Measurements from ENCODE around the gene SPPL2B. TPM values are rescaled to one million over a fixed set of nuclear protein-coding genes. Genes with fewer than 3 reads are reported as not detected.
"Not testable (repeated sequence)": the region's sequence is repeated elsewhere in the genome, so short reads cannot be mapped to it uniquely, and the experiment has no call there.

Gene SPPL2B
- total RNA-seq, 2 experiments from 2014 or later, result 106 to 111 TPM

- CTCF ChIA-PET, result no interaction called here
- Mint-ChIP-seq H3K36me3 (ENCODE audit: low read depth) (no peaks in the 10 kb centered on the region), H3K27ac (no peak overlapping the region), H3K27me3 (peaks cover 12% of the 10 kb centered on the region), H3K4me3 (peak overlapping the region; percentile 25), H3K9me3 (no peaks in the 10 kb centered on the region), H3K4me1 (ENCODE audit: low read depth) (peaks cover 4% of the 10 kb centered on the region)
- no peak for TF ChIP-seq CTCF (IDR thresholded peaks at IDR 0.05)
- no peak for DNase-seq
- H3K4me3 ChIP-seq (ENCODE audit: low read length), result peak overlapping the region; percentile 15
- peaks cover 12% of the 10 kb centered on the region for H3K4me1 ChIP-seq (ENCODE audit: insufficient read depth, low read length)
- no peak overlapping the region for H3K27ac ChIP-seq (ENCODE audit: low read depth in 1 of 2, low read length in 2 of 2)
- no peak for ATAC-seq (ENCODE audit: poor library complexity)
- no peaks in the 10 kb centered on the region for H3K9me3 ChIP-seq (ENCODE audit: control insufficient read depth in 1 of 2, insufficient read depth in 1 of 2, low read length in 2 of 2)
- H3K27me3 ChIP-seq (ENCODE audit: control insufficient read depth in 1 of 2, insufficient read depth in 2 of 2, low read length in 2 of 2), result no peaks in the 10 kb centered on the region
- no peaks in the 10 kb centered on the region for H3K36me3 ChIP-seq (ENCODE audit: insufficient read depth, low read length)
- POLR2A ChIA-PET, result no interaction called here
- intact Hi-C loops (cut with DNase I, micrococcal nuclease), result no loop called here
These were observed 65.6 kb downstream of the SPPL2B start for GRCh38 chr19:2394054-2394441.

- DNase-seq, result peak in 4 of 14 experiments; percentile 6 to 58 (median 48)
- CTCF ChIA-PET, result no interaction called here
- POLR2A ChIA-PET, result no interaction called here
- Mint-ChIP-seq H3K4me1 (ENCODE audit: low read depth) (peaks cover 4% of the 10 kb centered on the region), H3K4me3 (peak overlapping the region; percentile 25), H3K27me3 (peaks cover 12% of the 10 kb centered on the region), H3K27ac (no peak overlapping the region), H3K36me3 (ENCODE audit: low read depth) (no peaks in the 10 kb centered on the region), H3K9me3 (no peaks in the 10 kb centered on the region)
- no peaks in the 10 kb centered on the region for H3K27me3 ChIP-seq (ENCODE audit: control insufficient read depth in 1 of 2, insufficient read depth in 2 of 2, low read length in 2 of 2)
- TF ChIP-seq CTCF (IDR thresholded peaks at IDR 0.05), result no peak
- ATAC-seq (ENCODE audit: poor library complexity), result peak; percentile 32
- peaks cover 12% of the 10 kb centered on the region for H3K4me1 ChIP-seq (ENCODE audit: insufficient read depth, low read length)
- no peaks in the 10 kb centered on the region for H3K9me3 ChIP-seq (ENCODE audit: control insufficient read depth in 1 of 2, insufficient read depth in 1 of 2, low read length in 2 of 2)
- no peak overlapping the region for H3K27ac ChIP-seq (ENCODE audit: low read depth in 1 of 2, low read length in 2 of 2)
- H3K4me3 ChIP-seq (ENCODE audit: low read length), result peak overlapping the region; percentile 15
- no peaks in the 10 kb centered on the region for H3K36me3 ChIP-seq (ENCODE audit: insufficient read depth, low read length)
- intact Hi-C loops (cut with DNase I, micrococcal nuclease), result no loop called here
These were observed 66.2 kb downstream of the SPPL2B start for GRCh38 chr19:2394442-2395292.

DNA sequence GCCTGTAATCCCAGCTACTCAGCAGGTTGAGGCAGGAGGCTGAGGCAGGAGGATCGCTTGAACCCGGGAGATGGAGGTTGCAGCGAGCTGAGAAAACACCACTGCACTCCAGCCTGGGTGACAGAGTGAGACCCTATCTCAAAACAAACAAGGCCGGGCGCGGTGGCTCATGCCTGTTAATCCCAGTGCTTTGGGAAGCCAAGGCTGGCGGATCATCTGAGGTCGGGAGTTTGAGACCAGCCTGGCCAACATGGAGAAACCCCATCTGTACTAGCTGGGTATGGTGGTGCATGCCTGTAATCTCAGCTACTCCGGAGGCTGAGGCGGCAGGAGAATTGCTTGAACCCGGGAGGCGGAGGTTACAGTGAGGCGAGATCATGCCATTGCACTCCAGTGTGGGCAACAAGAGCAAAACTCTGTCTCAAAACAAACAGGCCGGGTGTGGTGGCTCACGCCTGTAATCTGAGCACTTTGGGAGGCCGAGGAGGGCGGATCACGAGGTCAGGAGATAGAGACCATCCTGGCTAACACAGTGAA is 66.9 kb downstream of the SPPL2B start:
- H3K4me1 Mint-ChIP-seq (ENCODE audit: low read depth); DNase-seq; intact Hi-C loops (cut with DNase I, micrococcal nuclease); H3K4me3 Mint-ChIP-seq; H3K9me3 Mint-ChIP-seq; H3K4me3 ChIP-seq (ENCODE audit: low read length); CTCF ChIA-PET; H3K9me3 ChIP-seq (ENCODE audit: control insufficient read depth in 1 of 2, insufficient read depth in 1 of 2, low read length in 2 of 2); ATAC-seq (ENCODE audit: poor library complexity); H3K27me3 ChIP-seq (ENCODE audit: control insufficient read depth in 1 of 2, insufficient read depth in 2 of 2, low read length in 2 of 2); H3K36me3 Mint-ChIP-seq (ENCODE audit: low read depth); POLR2A ChIA-PET; H3K27ac Mint-ChIP-seq; H3K36me3 ChIP-seq (ENCODE audit: insufficient read depth, low read length); H3K27ac ChIP-seq (ENCODE audit: low read depth in 1 of 2, low read length in 2 of 2): not testable (repeated sequence)
- peaks cover 12% of the 10 kb centered on the region for H3K27me3 Mint-ChIP-seq
- H3K4me1 ChIP-seq (ENCODE audit: insufficient read depth, low read length), result peaks cover 12% of the 10 kb centered on the region

- CTCF ChIA-PET; H3K27ac Mint-ChIP-seq; H3K4me3 Mint-ChIP-seq; POLR2A ChIA-PET; H3K27me3 ChIP-seq (ENCODE audit: control insufficient read depth in 1 of 2, insufficient read depth in 2 of 2, low read length in 2 of 2); DNase-seq; H3K36me3 ChIP-seq (ENCODE audit: insufficient read depth, low read length); H3K4me1 ChIP-seq (ENCODE audit: insufficient read depth, low read length); H3K4me3 ChIP-seq (ENCODE audit: low read length); H3K4me1 Mint-ChIP-seq (ENCODE audit: low read depth); H3K36me3 Mint-ChIP-seq (ENCODE audit: low read depth); H3K9me3 ChIP-seq (ENCODE audit: control insufficient read depth in 1 of 2, insufficient read depth in 1 of 2, low read length in 2 of 2); H3K27ac ChIP-seq (ENCODE audit: low read depth in 1 of 2, low read length in 2 of 2); H3K27me3 Mint-ChIP-seq; ATAC-seq (ENCODE audit: poor library complexity); intact Hi-C loops (cut with DNase I, micrococcal nuclease); H3K9me3 Mint-ChIP-seq: not testable (repeated sequence)
These were observed 68.7 kb downstream of the SPPL2B start for GRCh38 chr19:2397173-2397572.
